ENCODE data around the gene TRIP13. TPM values are rescaled to one million over a fixed set of nuclear protein-coding genes. Genes with fewer than 3 reads are reported as not detected.

The TRIP13 gene
- 48.1 and 51.9 TPM in 2 replicates for total RNA-seq

DNA sequence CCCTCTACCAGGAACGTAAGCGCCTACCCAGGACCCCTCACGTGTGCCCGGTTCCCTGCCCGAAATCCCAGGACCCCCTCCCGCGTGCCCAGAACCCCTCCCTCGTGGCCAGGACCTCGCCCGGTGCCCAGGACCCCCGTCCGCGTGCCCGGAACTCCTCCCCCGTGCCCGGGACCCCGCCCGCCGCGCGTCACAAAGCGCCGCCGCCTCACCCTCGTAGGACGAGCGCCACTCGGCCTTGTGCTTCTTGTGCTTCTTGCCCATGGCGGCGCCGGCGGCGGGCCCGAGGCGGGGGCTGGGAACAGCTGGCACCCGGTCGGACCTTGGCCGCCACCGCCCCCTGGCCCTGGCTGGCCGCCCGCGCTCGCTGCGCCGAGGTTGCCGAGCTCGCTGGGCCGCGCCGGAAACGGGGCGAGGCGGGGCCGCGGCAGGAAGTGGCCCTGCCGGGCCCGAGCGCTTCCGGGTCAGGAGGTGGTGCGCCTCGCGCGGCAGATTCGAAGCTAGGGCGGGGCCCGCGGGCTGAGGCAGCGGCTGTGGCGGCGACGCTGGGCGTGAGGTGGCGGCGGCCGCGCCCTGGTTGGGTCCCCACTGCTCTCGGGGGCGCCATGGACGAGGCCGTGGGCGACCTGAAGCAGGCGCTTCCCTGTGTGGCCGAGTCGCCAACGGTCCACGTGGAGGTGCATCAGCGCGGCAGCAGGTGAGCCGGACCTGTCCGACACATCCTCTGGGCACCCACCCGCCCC is at the start of gene TRIP13, which contains the start of gene BRD9:
TRIP13 (plus strand) TSS at position 491 of the 743 bp plus-strand sequence; CDS start at position 606, 115 bp downstream.
BRD9 (minus strand) TSS at position 408 of the 743 bp plus-strand sequence; CDS start at position 264, 144 bp downstream.

GRCh38 chr5:850511-851006 is 42.1 kb upstream of the TRIP13 start, which contains the start of gene ZDHHC11:
ZDHHC11 (minus strand) TSS chr5:850986; CDS start chr5:850602, 384 bp downstream.

Other genes starting within 250 kb of the TRIP13 start
- under 0.01 TPM in 1 of 2 replicates, not detected in the other for gene TPPP, start 199.5 kb upstream of the TRIP13 start, total RNA-seq
- not detected in 2 replicates for gene ZDHHC11B, start 108.2 kb upstream of the TRIP13 start, total RNA-seq
- under 0.01 and 0.29 TPM in 2 replicates for gene ZDHHC11, start 41.9 kb upstream of the TRIP13 start, total RNA-seq
- gene BRD9, start 83 bp upstream of the TRIP13 start, total RNA-seq = 32.6 and 34.9 TPM in 2 replicates
- gene NKD2, start 115.9 kb downstream of the TRIP13 start, total RNA-seq = not detected in 2 replicates
- 5.8 and 8.6 TPM in 2 replicates for gene SLC12A7, start 219.2 kb downstream of the TRIP13 start, total RNA-seq

Measured in myometrial cell (primary cell).